ENCODE results near the gene ADAM8. TPM values are rescaled to one million over a fixed set of nuclear protein-coding genes. Genes with fewer than 3 reads are reported as not detected.
A peak's percentile ranks its signal among the peaks of the same experiment; 100 is the strongest.

Gene ADAM8
- polyA plus RNA-seq, 6 donors from 2014 or later, result 30.0 to 56.1 (median 34.6) TPM

DNA sequence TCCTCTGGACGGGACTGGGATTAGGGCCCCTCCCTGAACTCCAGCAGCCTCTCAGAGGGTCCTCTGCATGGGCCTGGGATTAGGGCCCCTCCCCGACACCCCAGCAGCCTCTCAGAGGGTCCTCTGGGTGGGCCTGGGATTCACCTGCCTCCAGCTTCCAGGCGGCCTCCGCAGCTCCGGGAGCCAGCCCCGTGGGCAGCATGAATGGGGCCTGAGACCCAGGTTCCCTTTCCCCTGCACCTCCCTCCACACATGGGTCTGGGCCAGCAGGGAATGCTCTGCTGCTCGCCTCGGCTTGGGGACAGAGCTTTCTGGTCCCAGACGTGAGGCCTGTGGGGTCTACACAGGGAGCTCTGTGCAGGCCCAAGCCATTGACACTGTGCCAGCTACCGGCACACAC is 26.5 kb upstream of the ADAM8 start:
- Mint-ChIP-seq H3K27ac (peak overlapping the region in 1 of 6 donors; percentile 66), H3K36me3 (peaks cover 0 to 15% of the 10 kb centered on the region in 2 donors), H3K4me3 (no peak overlapping the region), H3K4me1 (peaks cover 30 to 42% (median 32%) of the 10 kb centered on the region in 3 donors), H3K9me3 (no peaks in the 10 kb centered on the region), H3K27me3 (peaks cover 0 to 4% (median 0%) of the 10 kb centered on the region in 3 donors)
- DNase-seq (no peak), ATAC-seq (ENCODE audit: low read depth in 2 of 2) (no peak)

DNA sequence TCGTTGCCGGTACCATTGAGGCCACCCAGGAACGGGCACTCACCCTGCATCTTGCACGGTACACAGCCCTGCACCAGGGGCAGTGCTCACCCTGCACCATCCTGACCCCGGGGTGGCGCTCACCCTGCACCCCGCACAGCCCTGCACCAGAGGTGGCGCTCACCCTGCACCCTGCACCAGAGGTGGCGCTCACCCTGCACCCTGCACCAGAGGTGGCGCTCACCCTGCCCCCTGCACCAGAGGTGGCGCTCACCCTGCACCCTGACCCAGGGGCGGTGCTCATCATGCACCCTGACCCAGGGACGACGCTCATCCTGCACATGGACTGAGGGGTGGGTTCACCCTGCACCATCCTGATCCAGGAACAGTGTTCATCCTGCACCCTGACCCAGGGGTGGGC is 25.6 kb upstream of the ADAM8 start:
- Mint-ChIP-seq H3K27me3 (no peaks in the 10 kb centered on the region), H3K27ac (no peak overlapping the region), H3K4me1 (peaks cover 23 to 32% (median 26%) of the 10 kb centered on the region in 3 donors), H3K9me3 (no peaks in the 10 kb centered on the region), H3K4me3 (no peak overlapping the region), H3K36me3 (peaks cover 0 to 18% of the 10 kb centered on the region in 2 donors)
- ATAC-seq (ENCODE audit: low read depth in 2 of 2) (no peak), DNase-seq (no peak)

DNA sequence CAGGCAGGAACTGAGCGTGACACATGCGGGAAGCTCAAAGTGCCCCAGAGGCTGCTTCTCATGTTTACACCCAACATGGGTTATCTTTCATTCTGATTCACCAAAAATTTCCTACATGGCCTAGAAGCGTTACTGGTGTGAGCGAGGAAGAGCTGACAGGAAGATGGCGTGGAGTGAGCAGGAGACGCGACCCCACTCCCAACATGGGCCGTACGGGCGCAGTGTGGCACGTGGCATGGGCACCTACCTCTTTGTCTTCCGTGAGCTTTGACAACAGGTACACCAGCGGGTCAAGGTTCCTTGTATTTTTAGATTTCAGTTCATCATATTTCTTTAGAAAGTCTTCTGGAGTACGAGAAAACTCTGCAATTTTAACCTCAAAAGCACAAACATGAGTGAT is 23.1 kb upstream of the ADAM8 start:
- Mint-ChIP-seq H3K9me3 (no peaks in the 10 kb centered on the region), H3K4me1 (peaks cover 7 to 10% (median 9%) of the 10 kb centered on the region in 3 donors), H3K27ac (no peak overlapping the region), H3K36me3 (peaks cover 0 to 18% of the 10 kb centered on the region in 2 donors), H3K4me3 (no peak overlapping the region), H3K27me3 (no peaks in the 10 kb centered on the region)
- no peak for ATAC-seq (ENCODE audit: low read depth in 2 of 2)
- no peak for DNase-seq

DNA sequence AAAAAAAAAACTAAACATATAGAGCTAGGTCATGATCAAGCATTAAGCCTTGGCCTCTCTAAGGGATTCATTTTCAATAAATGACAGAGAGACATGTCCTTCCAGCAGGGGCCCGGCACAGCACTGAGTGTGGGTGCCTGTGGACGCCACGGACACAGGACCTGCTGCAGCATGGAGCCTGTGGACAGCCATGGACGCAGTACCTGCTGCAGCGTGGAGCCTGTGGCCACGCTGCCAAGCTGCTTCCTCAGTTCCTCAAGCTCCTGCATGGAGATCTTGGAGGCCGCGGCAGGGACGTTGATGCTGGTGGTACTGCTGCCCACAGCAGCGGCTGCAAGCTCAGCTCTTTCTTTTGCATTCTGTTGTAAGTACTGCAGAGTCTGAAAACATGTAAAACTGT is 22.6 kb upstream of the ADAM8 start:
- Mint-ChIP-seq H3K4me3 (no peak overlapping the region), H3K4me1 (peaks cover 3 to 9% (median 9%) of the 10 kb centered on the region in 3 donors), H3K36me3 (peaks cover 0 to 18% of the 10 kb centered on the region in 2 donors), H3K27ac (peak overlapping the region in 1 of 6 donors; percentile 50), H3K27me3 (no peaks in the 10 kb centered on the region), H3K9me3 (no peaks in the 10 kb centered on the region)
- ATAC-seq (ENCODE audit: low read depth in 2 of 2), result no peak
- DNase-seq, result no peak

DNA sequence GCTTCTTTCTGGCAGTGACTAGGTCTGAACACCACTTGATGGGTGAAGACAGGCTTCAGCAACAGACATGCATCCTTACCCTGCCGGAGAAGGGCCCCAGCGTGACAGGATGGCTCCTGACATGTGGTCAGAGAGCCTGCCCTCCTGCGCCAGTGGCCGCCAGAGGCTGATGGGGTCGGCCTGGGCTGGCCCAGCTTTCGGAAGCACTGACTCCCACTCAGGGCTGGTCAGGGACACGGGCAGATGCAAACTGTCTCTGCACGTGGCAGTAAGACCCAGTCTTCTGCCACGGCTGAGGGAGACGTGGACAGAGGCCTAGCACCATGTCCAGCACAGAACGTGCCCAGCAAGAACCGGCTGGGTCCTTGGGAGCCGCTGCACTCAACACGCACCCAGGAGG is 21.8 kb upstream of the ADAM8 start:
- Mint-ChIP-seq H3K4me3 (peak overlapping the region in 1 of 8 donors; percentile 41), H3K4me1 (peaks cover 0 to 9% (median 6%) of the 10 kb centered on the region in 3 donors), H3K9me3 (no peaks in the 10 kb centered on the region), H3K27me3 (no peaks in the 10 kb centered on the region), H3K36me3 (peaks cover 0 to 18% of the 10 kb centered on the region in 2 donors), H3K27ac (peak overlapping the region in 1 of 6 donors; percentile 63)
- DNase-seq (no peak), ATAC-seq (ENCODE audit: low read depth in 2 of 2) (no peak)

DNA sequence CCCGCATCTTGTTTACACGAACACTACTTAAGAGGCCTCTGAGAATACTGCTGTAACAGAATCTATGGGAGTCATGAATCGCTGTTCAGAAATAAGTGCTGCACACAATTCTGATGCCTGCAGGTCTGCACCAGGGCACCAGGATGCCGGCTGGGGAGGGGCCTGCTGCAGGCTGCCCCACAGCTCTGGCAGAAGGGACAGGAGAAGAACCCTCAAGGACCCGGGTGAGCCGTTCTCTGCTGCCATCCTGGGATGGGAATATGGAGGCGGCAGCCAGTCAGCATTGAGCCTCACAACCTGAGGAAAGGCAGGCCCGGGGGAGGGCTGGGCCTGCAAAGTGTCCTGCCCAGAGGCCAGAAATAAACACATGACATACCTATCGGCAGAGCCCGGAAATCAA is 20.8 kb upstream of the ADAM8 start:
- Mint-ChIP-seq H3K36me3 (peaks cover 0 to 18% of the 10 kb centered on the region in 2 donors), H3K4me1 (peaks cover 0 to 6% (median 1%) of the 10 kb centered on the region in 3 donors), H3K4me3 (no peak overlapping the region), H3K27me3 (no peaks in the 10 kb centered on the region), H3K27ac (no peak overlapping the region), H3K9me3 (no peaks in the 10 kb centered on the region)
- no peak for ATAC-seq (ENCODE audit: low read depth in 2 of 2)
- DNase-seq, result no peak

DNA sequence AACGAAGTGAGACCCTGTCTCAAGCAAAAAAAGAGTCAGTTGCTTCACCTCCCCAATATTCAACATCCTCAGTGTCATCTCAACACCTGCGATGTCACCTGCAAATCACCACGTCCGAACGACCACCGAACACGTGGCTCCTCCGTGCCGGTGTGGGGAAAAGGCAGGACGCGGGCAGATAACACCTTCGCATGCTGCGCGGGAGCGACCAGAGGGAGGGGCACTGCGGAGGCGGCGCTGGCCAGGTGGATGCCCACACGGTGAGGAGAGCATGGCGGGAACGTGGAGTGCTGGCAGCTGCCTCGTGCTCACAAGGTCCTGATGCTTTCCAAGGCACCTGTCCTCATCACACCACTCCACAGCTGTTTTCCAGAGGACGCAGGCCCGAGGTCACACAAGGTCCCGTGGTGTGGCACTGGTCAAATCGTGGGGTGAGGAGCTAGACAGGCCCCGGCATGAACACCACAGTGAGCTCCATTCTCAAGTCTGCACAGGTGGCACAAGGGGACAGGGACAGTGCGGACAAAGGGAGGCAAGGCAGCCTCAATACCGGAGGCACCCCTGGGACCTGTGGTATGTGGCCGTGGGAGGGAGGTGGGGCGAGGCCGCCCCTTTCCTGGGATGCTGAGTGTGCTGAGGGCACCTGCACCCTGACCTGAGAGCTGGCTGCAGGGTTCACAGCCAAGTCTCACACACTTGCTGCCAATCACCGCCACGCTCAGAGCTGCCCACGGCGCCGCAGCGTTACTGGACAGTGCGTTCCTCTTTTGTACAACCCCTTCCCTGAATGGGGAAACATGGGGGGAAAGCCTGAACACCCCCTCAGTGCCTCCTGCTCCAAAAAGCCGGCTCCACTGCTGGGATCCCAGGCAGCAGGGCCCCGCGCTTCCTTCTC is 19.0 kb upstream of the ADAM8 start:
- H3K4me3 Mint-ChIP-seq, result peak overlapping the region in 2 of 8 donors; percentile 35 to 61
- no peaks in the 10 kb centered on the region for H3K9me3 Mint-ChIP-seq
- peaks cover 0 to 18% of the 10 kb centered on the region in 2 donors for H3K36me3 Mint-ChIP-seq
- H3K27ac Mint-ChIP-seq, result peak overlapping the region in 1 of 6 donors; percentile 76
- DNase-seq, result no peak
- peaks cover 0 to 4% (median 0%) of the 10 kb centered on the region in 3 donors for H3K4me1 Mint-ChIP-seq
- H3K27me3 Mint-ChIP-seq, result no peaks in the 10 kb centered on the region
- no peak for ATAC-seq (ENCODE audit: low read depth in 2 of 2)

DNA sequence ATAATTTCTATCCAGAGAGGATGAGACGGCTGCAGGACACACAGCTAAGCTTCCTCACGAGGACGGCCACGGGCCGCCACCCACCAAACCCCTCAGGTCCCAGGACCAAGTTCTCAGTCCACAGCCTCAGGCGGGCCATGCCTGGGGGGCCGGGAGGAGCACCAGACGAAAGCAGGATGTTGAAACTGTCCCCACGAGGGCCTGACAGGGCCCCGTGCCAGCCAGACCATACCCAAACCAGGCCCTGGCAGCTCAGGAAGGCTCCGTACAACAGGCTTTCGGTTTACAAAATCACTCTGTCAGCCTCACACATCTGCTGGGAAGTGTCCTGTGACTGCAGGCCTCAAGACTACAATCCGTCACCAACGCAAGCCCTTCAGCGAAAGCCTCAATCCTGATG is 17.5 kb upstream of the ADAM8 start:
- Mint-ChIP-seq H3K36me3 (peaks cover 0 to 18% of the 10 kb centered on the region in 2 donors), H3K9me3 (peaks cover 0 to 2% (median 0%) of the 10 kb centered on the region in 7 donors), H3K4me3 (no peak overlapping the region), H3K27ac (no peak overlapping the region), H3K27me3 (no peaks in the 10 kb centered on the region), H3K4me1 (peaks cover 0 to 4% (median 0%) of the 10 kb centered on the region in 3 donors)
- ATAC-seq (ENCODE audit: low read depth in 2 of 2), result no peak
- DNase-seq, result no peak

DNA sequence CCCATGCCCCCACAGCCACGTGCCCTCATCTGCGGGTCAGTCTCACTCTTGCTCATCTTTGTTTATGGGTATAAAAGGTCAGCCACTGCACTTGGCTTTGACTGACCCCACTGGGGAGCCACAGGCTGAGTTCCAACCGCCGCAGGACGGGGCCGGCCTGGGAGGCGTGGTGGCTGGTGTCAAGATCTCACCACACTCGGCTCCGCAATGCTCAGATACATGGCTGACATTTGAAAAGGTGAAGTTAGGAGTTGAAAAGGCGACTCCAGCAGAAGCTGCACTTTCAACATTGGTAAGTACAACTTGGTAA is 17.1 kb upstream of the ADAM8 start:
- Mint-ChIP-seq H3K9me3 (peaks cover 0 to 2% (median 0%) of the 10 kb centered on the region in 7 donors), H3K4me3 (no peak overlapping the region), H3K4me1 (peaks cover 0 to 4% (median 0%) of the 10 kb centered on the region in 3 donors), H3K36me3 (peaks cover 0 to 18% of the 10 kb centered on the region in 2 donors), H3K27ac (no peak overlapping the region), H3K27me3 (no peaks in the 10 kb centered on the region)
- no peak for DNase-seq
- ATAC-seq (ENCODE audit: low read depth in 2 of 2), result no peak

DNA sequence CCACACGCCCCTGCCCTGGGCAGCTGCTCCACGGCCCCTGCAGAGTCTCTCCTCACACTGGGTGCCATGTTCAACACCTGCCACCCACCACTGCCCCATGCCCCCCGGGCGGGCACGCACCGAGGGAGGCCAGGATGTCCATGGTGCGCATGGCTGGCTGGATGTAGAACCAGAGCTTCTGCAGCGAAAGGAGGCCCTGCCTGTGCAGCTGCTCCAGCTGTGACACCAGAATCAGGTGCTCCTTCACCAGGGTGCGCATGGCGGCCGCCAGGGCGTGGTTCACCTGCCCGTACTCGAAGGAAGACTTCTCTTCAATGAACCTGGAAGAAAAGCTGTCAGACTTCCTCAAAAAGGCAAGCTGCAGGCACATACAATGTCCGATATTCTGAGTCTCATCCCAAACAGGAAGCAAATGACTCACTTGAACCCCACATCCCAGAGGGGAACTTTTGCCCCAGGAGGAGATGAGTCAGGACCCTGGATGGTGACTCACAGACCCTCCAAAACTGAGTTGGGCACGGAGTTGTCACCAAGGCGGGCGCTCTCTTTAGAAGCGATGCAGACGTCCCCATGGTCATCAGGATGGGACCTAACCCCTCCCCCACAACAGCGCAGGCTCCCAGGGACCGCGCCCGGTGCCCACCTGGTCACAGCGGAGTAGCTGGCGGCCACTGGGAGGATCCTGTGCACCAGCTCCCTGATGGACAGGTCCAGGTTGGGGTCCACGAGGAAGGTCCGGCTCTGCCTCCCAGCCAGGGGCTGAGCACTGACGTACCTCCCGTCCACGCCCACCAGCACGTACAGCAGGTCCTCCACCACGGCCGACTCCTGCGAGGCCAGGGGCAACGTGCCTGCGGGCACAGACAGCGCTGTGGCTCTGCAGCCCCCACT is 16.5 kb upstream of the ADAM8 start:
- ATAC-seq (ENCODE audit: low read depth in 2 of 2), result no peak
- H3K36me3 Mint-ChIP-seq, result peaks cover 0 to 16% of the 10 kb centered on the region in 2 donors

DNA sequence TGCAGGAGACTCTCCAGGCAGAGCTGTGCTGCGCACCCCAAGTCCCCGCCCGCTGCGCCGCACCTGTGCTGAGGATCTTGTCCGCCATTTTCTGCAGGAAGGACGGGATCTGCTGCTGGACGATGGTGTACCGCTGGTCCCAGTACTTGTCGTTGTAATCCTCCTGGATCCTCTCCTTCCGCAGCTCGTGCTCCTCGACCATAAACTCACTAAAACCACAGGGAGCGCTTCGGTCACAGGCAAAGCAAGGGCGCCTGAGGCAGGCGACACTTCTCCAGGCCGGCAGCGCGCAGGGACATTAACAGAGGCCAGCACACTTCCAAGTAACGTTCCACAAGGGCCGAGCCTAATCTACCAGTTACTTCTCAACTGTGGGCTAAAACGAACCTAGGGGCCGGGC is 13.1 kb upstream of the ADAM8 start:
- H3K36me3 Mint-ChIP-seq, result peaks cover 9 to 28% of the 10 kb centered on the region in 2 donors
- H3K27ac Mint-ChIP-seq, result no peak overlapping the region
- ATAC-seq (ENCODE audit: low read depth in 2 of 2), result no peak
- no peak for DNase-seq
- no peaks in the 10 kb centered on the region for H3K27me3 Mint-ChIP-seq
- peaks cover 0 to 10% (median 1%) of the 10 kb centered on the region in 3 donors for H3K4me1 Mint-ChIP-seq
- H3K9me3 Mint-ChIP-seq, result peaks cover 0 to 2% (median 0%) of the 10 kb centered on the region in 7 donors
- no peak overlapping the region for H3K4me3 Mint-ChIP-seq

More for the DNA sequence above, 16.5 kb upstream of the ADAM8 start:
- Mint-ChIP-seq H3K4me3 (no peak overlapping the region), H3K9me3 (peaks cover 0 to 2% (median 0%) of the 10 kb centered on the region in 7 donors), H3K27me3 (no peaks in the 10 kb centered on the region), H3K27ac (no peak overlapping the region), H3K4me1 (peaks cover 0 to 4% (median 0%) of the 10 kb centered on the region in 3 donors)
- DNase-seq, result no peak

DNA sequence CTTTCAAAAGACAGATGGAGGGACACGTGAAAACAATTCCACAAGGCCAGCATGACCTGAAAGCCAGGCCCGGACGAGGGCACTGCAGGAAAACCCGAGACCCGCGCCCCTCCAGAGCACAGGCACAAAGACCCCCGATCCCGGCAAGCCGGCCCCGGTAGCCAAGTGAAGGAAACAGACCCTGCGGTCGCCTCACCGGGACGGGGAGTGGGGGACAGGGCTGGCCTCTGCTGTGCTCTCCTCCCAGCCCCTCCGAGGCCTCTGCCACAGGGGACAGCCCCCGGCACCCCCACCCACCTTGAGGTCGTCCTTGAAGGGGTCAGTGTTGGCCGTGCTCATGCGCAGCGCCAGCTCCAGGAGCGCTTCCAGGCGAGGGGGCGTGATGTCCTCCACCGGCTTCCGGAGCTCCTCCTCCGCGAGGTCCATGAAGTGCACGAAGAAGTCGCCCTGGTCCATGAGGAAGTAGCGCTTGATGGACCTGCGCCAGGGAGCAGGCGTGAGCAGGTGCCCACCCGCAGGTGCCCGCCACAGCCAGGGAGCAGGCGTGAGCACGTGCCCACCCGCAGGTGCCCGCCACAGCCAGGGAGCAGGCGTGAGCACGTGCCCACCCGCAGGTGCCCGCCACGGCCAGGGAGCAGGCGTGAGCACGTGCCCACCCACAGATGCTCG is 11.3 kb upstream of the ADAM8 start:
- H3K9me3 Mint-ChIP-seq, result peaks cover 0 to 2% (median 0%) of the 10 kb centered on the region in 7 donors
- H3K4me3 Mint-ChIP-seq, result no peak overlapping the region
- no peaks in the 10 kb centered on the region for H3K27me3 Mint-ChIP-seq
- DNase-seq (no peak), ATAC-seq (ENCODE audit: low read depth in 2 of 2) (no peak)
- H3K4me1 Mint-ChIP-seq, result peaks cover 0 to 10% (median 4%) of the 10 kb centered on the region in 3 donors
- H3K27ac Mint-ChIP-seq, result no peak overlapping the region
- peaks cover 9 to 41% of the 10 kb centered on the region in 2 donors for H3K36me3 Mint-ChIP-seq

DNA sequence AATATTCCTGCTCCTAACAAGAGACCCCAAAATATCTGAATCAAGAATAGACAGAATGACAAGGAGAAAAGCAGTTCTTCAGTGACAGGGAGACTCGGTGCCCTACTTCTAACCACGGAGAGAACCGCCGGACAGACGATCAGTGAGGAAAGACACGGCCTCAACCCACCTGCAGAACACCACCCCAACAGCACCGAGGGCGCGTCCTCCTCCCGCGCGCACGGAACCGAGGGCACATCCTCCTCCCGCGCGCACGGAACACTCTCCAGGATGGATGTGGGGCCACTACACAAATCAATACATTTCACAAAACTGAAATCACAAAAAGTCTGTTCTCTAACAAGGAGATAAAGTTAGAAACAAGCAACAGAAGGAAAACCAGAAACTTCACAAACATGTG is 9.7 kb upstream of the ADAM8 start:
- Mint-ChIP-seq H3K36me3 (peaks cover 9 to 49% of the 10 kb centered on the region in 2 donors), H3K9me3 (peaks cover 0 to 2% (median 0%) of the 10 kb centered on the region in 7 donors), H3K4me3 (no peak overlapping the region), H3K27me3 (no peaks in the 10 kb centered on the region), H3K4me1 (peaks cover 0 to 10% (median 4%) of the 10 kb centered on the region in 3 donors), H3K27ac (peak overlapping the region in 1 of 6 donors; percentile 39)
- ATAC-seq (ENCODE audit: low read depth in 2 of 2), result no peak
- DNase-seq, result no peak
